ENCODE data around the gene METAP1D.

METAP1D gene

DNA sequence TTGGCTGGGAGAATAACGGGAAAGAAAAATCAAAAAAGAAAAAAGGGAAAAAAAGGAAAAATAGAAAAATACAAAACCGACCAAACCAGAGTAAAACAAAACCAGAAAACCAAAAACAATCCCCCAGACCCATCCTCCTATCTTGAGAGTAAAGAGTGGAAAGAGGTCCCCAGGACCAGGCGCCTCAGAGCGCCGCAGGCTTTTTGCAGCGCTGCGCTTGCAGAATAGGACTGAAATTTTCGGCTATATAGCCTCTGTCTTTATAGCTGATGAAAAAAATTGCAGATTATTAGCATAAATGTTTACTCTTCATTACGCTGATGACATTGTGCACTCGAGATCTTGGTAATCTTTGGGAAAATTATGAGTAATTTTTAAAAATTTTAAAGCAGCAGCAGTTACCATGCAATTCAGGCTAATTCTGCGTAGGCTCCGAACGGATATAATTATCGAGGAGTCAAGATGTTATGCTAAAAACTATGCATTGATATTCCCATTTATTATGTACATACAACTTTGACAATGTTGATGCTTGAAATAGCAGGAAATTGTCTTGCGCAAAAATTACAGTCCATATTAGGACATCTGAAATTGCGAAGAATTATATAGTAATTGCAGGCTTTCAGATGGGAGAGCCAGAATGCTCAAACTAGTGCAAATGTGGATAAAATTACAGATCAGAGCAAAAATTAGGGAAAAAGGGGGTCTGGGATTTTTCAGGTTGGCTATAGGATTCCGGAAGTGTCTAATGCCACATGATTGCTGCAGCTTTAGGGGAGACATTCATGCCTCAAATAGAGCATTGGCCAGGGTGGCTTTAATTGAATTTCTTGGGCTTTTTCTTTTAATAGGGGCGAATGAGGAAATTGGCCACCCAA, 93.9 kb downstream of the METAP1D start:
- DNase-seq, result peak in 1 of 2 donors; percentile 49

- DNase-seq, result no peak
These were observed 94.8 kb downstream of the METAP1D start for GRCh38 chr2:172094294-172095145.

- peak; percentile 66 to 75 for DNase-seq
These were observed 95.6 kb downstream of the METAP1D start for GRCh38 chr2:172095146-172095904.

DNA sequence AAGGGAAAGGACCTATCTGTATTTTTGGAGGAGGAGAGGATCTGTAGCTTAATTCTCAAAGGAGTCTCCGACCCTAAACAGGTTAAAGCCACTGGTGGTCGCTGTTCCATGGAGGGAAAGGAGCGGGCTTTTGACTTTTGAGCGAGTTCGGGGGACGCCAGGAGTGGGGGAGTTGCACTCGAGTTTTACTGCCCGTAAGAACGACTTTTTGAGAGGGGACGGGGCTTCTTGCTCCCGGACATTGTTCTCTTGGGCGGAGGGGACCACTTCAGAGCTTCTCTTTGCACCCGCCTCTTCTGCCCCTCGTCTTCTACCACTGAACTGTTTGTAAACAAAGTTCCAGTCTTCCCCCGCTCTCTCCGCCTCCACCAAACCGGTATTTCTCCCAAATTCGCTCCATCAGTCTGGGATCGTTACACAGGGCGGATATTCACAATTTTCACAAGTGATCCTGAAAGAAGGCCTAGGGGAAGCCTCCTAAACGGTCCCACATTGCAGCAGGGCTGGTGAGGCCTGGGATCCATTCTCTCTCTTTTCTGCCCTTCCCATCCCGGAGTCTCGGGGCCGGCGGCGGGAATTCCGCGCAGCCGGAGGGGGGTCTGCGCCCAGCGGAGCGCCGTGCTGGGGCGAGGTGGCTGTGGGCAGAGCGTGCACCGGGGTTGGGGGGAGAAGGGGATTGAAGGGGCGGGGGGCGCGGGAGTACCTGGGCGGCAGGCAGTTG, 96.3 kb downstream of the METAP1D start:
- no peak for DNase-seq

DNA sequence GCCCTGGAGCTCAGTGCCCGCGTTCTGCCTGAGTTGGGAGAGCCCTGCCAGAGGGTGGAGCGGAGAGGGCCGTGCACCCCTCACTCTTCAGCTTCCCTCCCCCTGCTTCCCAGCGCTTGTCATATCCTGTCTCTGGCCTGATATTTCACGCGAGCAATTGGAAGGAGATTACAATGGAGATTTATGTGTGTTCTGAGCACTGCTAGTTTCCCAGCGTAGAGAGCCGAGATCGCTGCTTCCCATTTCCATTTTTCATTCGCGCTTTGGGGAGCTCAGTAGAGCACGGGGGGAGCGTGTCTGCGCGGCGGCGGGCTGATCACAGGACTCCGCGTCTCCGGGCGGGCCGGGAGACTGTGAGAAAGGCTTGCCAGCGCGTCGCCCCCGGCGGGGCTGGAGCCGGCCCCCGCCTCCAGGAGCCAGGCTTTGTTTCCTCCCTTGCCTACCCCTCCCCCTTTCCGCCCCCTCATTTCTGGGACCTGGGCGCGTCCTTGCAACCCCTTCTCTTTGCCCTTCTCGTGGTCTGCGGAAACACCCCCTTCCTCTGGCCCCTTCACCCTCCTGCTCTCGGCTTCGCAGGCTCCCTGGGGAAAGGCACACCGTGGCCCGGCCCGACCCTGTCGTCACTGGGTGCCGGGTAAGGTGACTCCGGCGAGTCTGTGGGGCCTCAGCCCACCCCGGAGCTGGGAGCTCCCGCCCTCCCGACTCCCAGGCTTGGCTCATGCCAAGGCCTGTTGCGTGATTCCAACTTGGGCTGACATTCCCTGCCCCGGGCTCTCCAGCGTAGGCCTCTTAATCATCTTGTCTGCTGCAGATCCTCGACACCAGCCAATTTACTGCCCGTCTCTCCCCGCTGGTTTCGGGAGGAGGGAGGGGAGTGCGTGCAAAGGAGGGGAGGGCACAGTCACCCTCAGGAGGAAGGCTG, 97.1 kb downstream of the METAP1D start:
- no peak for DNase-seq

- no peak for DNase-seq
These were observed 97.9 kb downstream of the METAP1D start for GRCh38 chr2:172097557-172098131.

GRCh38 chr2:172098287-172098649, 98.5 kb downstream of the METAP1D start:
- DNase-seq, result no peak

- DNase-seq, result peak; percentile 67 to 72
These were observed 99.1 kb downstream of the METAP1D start for GRCh38 chr2:172098650-172099471.

DNA sequence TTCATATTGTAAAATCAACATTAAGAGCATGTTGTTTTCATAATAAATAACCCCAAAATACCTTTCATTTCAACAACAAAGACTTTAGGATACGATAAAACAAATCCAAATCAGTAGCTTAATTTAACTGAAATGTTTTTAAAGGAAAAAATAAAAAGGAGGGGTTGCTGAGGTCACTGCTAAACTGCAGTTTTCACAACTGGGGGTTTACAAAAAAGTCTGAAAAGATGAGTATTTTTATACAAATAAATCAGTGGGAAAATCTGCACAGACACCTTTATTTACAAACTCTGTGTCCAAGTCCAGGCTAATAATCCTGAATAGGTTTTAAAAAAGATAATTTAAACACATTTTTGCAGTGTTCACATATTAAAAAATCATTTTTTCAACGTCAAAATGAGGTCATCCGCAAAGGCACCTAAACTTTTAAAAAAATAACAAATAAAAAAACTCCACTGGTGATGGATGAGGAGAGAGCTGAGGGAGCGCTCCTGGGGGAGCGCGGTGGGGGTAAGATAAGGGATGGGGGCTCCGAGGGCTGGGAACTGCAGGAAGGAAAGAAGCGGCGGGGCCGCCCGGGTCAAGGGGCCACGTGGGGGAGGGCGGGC, 99.8 kb downstream of the METAP1D start:
- no peak for DNase-seq

- no peak for DNase-seq
These were observed 100.6 kb downstream of the METAP1D start for GRCh38 chr2:172100080-172100934.

- DNase-seq, result peak in 1 of 2 donors; percentile 55
These were observed 101.4 kb downstream of the METAP1D start for GRCh38 chr2:172100935-172101820.

DNA sequence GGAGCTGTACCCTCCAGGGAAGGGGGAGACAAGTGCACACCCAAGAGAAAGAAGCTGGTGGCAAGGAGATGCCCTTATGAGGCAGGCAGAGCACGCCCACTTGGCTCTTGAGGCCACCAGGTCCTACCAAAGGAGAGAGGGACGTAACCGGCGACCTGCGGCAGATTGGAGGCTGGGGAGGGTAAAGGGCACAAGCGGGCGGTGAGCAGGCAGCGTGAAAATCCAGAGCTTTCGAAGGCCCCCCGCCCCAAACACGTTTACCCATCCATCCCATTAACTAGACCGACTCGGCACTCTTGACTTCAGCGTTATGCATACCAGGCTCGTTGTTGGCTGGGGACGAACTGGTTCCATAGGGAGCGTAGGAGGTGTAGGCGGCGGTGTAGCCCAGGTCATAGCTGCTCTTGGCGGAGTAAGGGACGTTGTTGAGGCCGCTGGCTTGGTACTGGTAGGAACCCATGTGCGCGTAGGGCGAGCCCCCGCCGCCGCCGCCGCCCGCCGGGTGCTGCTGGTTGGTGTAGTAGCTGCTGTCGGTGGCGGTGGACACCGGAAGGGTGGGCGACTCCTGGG, 102.2 kb downstream of the METAP1D start:
- no peak for DNase-seq

- peak; percentile 68 to 80 for DNase-seq
These were observed 102.9 kb downstream of the METAP1D start, which contains the start of gene DLX2 for GRCh38 chr2:172102391-172103359. DLX2 (minus strand) TSS chr2:172102900; CDS start chr2:172102538, 362 bp downstream.

GRCh38 chr2:172103471-172104272, 103.9 kb downstream of the METAP1D start:
- peak; percentile 65 to 97 for DNase-seq

Data from inflammatory macrophage treated with lipopolysaccharide for 1 hour (primary cell).